HepG2 (cell line): ENCODE data around the gene SYNDIG1.

Experiments
- POLR2AphosphoS5 ChIP-seq: IDR thresholded peaks from 2 replicates; pipeline ENCODE4 v1.6.1; 2012; ENCODE audit warnings: low read depth, low read length
- ZBTB39 ChIP-seq: sonication (generic); formaldehyde crosslinking; IDR thresholded peaks from 2 replicates; pipeline ENCODE4 v1.5.0; 2020; ENCODE audit warnings: missing genetic modification reagents
- ZNF468 ChIP-seq: sonication (generic); formaldehyde crosslinking; IDR thresholded peaks from 2 replicates; pipeline ENCODE4 v1.8.0; 2022; ENCODE audit warnings: mild to moderate bottlenecking, moderate library complexity, missing genetic modification reagents
- TF ChIP-seq, protein P1 (sequence below): sonication (generic); formaldehyde crosslinking; IDR thresholded peaks from 2 replicates; pipeline ENCODE4 v1.5.0; 2020; ENCODE audit warnings: mild to moderate bottlenecking, missing genetic modification reagents, moderate library complexity

DNA sequence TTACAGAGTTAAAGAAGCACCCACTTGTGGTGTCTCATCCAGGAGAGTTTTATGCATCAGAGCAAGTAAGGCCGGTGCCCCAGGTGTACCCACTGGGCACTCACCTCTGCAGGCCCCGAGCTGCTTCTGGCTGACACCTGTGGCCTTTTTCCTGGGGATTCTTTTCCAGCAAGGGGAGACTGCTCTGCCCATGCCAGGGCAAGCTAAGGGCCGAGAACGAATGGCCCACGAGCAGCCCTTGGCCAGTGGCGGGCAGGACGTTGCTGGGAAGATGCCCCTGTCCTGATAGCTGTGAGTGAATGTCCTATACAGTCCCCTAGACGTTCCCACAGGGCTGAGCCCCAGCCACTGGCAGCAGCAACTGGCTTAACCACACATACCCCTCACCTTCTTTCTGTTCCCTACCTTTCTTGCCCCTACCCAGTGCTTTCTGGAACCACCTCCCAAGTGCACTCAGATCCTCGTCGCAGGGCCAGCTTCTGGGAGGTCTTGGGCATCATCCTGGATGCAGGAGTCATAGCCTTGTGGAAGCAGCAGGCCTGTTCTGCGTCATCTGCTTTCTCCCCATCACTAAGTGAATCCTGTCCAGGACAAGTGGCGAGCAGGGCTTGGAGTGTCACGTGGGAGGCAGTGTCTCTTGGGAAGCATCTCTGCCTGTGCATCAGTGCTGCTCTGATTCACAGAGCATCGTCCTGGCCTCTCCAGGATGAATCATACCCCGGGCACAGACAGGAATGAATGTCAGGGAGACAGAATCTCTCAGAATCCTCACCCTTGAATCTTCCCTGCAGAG lies 32.5 kb downstream of the SYNDIG1 start:
- TF ChIP-seq ZBTB39 (no peak), ZNF468 (CRISPR knock-in tag) (no peak), POLR2AphosphoS5 (no peak)
- TF ChIP-seq, protein P1, sequence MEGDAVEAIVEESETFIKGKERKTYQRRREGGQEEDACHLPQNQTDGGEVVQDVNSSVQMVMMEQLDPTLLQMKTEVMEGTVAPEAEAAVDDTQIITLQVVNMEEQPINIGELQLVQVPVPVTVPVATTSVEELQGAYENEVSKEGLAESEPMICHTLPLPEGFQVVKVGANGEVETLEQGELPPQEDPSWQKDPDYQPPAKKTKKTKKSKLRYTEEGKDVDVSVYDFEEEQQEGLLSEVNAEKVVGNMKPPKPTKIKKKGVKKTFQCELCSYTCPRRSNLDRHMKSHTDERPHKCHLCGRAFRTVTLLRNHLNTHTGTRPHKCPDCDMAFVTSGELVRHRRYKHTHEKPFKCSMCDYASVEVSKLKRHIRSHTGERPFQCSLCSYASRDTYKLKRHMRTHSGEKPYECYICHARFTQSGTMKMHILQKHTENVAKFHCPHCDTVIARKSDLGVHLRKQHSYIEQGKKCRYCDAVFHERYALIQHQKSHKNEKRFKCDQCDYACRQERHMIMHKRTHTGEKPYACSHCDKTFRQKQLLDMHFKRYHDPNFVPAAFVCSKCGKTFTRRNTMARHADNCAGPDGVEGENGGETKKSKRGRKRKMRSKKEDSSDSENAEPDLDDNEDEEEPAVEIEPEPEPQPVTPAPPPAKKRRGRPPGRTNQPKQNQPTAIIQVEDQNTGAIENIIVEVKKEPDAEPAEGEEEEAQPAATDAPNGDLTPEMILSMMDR (CRISPR knock-in tag) = no peak
